Measurements from ENCODE around the gene KRT1.

KRT1 gene

GRCh38 chr12:52659395-52659794 lies 20.8 kb downstream of the KRT1 start:
- no peak for DNase-seq

DNA sequence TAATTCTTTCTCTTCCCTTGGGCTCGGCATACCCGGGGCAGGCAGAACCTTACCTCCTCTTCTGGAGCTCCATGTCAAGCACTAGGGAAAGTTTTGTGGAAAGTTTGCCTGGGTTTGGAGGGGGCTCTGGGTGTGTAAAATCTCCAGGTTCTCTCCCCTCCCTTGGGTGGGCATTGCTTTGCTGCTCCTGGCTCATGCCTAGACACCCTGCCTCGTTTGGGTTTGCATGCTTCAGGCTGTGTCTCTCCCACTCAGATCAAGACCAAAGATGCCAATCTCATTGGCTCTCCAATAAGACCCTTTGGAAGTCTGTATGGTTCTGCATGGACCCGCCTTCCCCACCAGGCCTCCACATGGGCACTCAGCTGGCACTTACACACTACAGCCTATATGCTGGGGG lies 22.0 kb downstream of the KRT1 start:
- DNase-seq = no peak

DNA sequence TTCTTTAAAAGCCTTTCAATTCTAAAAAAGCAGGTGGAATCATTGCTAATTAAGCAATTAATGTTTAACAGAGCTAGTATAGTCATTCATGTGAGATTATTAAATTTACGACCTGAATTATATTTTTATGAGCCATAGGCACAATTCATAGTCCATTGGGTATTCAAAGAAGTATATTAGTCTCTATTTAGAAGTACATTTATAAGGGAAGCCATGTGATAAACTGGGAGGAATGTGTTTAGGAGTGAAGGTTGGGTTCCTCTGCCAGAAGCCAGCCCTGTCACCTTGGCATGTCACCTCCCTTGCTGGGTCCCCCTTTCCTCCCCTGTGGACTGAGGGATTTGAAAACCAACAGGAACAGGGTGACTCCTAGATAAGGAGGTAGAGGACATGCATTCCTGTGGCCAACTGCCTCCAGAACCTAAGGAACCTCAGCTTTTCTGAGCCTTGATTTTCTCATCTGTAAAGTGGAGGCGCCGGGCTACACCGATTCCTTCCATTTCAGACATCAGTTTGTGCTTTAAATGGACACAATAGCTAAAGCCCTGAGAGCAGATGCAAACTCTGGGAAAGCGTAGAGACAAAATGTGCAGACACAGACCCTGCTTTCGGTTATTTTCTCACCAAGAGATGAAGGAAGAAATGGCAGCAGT lies 22.8 kb downstream of the KRT1 start:
- DNase-seq = no peak

- no peak for DNase-seq
Observed at GRCh38 chr12:52656616-52657015, 23.6 kb downstream of the KRT1 start.

DNA sequence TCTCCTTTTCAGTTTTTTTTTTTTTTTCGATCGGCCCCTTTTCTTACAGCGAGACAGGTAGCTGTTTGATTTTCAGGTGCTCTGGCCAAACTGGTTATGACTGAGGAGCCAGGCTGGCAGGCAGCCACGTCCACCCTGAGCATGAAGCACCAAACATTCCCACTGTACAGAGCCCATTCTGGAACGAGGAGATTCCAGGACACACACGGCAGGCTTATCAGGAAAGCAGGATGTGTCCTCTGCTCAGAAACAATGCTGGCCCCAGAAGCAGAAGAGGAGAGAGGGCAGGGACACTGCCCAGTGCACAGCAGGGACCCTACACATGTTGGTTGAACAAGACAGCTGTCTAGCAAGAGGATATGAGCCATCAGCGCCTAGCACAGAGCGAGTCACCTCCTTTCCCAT lies 24.5 kb downstream of the KRT1 start:
- no peak for DNase-seq

- no peak for DNase-seq
Observed at GRCh38 chr12:52655251-52655650, 25.0 kb downstream of the KRT1 start.

DNA sequence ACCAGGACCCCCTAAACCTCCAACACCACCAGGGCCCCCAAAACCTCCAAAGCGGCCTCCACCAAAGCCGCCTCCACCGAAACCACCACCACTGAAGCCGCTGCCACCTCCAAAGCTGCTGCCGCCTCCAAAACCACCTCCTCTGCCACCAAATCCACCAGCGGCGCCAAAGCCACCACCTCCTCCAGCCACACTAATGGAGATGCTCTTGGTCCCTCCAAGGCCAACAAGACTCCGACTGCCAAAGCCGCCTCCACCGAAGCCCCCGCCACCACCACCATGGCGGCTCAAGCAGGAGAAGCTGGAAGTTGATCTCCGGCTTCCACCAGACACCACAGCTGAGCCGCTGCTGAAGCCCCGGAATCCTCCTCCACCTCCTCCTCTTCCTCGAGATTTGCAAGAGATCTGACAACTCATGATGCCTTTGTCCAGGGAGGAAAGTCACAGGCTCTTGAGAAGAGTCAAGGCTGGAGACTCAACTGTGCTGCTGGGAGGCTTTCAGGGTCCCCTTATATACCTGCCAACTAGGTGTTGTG lies 28.4 kb downstream of the KRT1 start, which contains the start of gene KRT2:
Gene KRT2, minus strand, starts transcription at position 486 of the 536 bp plus-strand sequence. Its CDS starts 69 bp downstream, at position 417.
- no peak for DNase-seq

DNA sequence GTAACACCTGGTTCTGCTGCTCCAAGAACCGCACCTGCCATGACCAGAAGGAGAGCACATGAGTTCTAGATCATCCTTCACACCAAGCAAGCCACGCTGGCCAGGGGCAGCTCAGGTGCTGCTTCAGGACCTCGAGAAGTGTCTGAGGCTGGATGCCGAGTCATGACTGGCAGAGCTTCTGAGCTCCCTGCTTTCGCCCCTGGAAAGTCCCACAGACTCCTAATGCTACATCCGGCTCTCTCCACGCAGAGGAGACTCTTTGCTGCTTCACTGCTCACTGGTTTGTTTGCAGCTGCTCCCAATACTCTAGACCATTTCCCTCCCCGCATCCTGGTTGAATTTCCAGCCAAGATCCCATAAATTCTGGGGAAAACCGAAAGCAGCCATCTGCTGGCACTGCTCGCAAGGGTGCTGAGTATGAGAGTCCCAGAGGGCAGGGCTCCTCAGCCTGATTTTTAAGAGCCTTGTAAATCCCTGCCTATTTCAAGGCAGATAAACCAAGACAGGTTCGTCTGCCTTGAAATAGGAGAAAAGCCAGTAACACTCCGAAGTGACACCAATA lies 29.6 kb downstream of the KRT1 start:
- DNase-seq = peak; percentile 47 to 70

- no peak for DNase-seq
Observed at GRCh38 chr12:52649066-52649465, 31.1 kb downstream of the KRT1 start.

DNA sequence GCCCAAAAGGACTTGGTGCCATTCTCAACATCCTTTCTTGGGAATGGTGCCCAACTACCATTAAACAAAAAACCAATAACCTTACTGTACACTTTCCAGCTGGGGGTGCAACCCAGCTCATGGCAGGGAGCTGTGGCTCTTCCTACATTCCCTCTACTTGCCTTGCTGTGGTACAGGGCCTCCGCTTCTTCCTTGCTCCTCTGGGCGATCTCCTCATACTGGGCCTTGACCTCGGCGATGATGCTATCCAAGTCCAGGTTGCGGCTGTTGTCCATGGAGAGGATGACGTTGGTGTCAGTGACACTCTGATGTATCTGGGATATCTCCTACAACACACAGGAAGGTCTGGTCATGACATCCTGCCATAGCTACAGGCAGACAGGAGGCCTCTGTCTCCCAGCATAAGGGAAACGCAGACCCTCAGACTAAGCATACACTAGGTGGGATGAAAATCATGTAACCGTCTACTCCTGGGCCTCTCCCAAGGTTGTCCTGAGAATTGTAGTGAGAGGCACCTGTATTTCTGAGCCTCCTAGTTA lies 32.1 kb downstream of the KRT1 start:
- DNase-seq = no peak

DNA sequence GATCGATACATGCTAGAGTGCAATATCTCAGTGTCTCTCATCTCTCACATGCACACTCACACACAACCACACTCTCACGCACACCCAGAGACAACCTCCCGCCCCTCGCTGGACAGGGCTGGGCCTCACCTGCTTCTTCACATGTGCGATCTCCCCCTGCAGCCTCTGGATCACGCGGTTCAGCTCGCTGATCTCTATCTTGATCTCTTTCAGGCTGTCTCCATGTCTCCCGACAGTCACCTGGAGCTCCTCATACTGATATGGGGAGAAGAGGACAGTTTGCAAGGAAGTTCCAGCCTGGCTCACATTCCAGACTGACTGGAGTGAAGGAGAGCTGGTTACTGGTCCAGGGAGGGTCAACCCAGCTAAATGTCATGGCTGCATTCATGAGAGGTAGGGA lies 32.6 kb downstream of the KRT1 start:
- no peak for DNase-seq

DNA sequence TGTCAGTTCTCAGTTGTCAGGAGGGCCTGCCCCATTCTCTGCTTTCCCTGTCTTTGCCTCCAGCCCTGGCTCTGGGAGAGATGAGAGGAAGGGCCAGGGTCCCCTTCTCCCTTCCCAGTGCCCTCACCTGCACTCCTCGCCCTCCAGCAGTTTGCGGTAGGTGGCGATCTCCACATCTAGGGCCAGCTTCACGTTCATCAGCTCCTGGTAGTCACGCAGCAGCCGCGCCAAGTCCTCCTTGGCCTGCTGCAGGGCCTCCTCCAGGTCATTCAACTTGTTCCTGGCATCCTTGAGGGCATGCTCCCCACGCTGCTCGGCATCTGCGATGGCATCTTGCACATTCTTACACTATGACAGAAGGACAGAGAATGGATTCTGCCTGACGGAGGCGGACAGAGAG lies 33.6 kb downstream of the KRT1 start:
- no peak for DNase-seq

- no peak for DNase-seq
Observed at GRCh38 chr12:52645982-52646381, 34.2 kb downstream of the KRT1 start.

DNA sequence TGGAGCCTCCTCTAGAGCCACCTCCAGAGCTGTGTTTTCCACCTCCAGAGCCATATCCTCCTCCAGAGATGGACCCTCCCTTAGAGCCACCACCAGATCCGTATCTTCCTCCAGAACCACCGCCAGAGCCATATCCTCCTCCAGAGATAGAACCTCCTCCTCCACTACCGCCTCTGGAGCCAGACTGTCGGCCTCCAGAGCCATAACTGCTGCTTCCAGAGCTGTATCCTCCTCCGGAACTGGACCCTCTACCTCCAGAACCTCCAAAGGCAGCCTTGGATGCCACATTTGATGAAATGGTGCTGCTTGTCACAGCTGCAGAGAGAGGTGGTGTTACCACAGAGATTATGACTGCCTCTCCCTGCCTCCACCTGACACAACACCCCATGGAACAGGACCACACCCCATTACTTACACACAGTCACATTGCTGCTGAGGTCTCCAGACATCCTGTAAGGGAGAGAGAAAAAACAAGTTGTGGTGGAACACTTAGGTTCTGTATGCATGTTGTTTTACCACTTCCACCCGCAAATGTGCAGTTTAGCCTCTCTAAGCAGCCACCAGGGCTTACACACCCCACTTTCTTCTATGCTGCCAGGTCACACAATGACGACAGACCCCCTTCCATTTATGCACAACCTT lies 35.0 kb downstream of the KRT1 start:
- DNase-seq = no peak

- no peak for DNase-seq
Observed at GRCh38 chr12:52644078-52644415, 36.2 kb downstream of the KRT1 start.

GRCh38 chr12:52643233-52644077 lies 36.8 kb downstream of the KRT1 start:
- no peak for DNase-seq

DNA sequence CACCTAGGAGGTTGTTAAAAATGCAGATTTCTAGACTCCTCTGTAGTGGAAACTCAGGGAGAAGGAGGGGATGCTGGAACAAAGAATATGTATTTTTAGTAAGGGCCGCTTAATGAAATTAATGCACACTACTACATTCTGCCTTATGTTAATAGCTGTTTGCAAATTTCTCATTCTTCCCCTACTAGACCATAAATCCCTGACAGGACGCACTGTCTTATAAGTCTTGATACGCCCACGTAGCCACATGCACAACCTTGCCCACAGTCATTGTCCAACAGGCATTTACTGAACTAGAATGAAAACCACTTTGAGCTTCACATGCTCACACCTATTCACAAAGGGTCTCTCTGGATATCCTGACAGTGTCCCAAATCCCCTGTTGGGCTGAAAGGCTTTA lies 38.7 kb downstream of the KRT1 start:
- no peak for DNase-seq

GRCh38 chr12:52637299-52637698 lies 42.9 kb downstream of the KRT1 start:
- DNase-seq = no peak

- DNase-seq = peak in 1 of 2 experiments; percentile 54
Observed at GRCh38 chr12:52636592-52637258, 43.5 kb downstream of the KRT1 start.

DNA sequence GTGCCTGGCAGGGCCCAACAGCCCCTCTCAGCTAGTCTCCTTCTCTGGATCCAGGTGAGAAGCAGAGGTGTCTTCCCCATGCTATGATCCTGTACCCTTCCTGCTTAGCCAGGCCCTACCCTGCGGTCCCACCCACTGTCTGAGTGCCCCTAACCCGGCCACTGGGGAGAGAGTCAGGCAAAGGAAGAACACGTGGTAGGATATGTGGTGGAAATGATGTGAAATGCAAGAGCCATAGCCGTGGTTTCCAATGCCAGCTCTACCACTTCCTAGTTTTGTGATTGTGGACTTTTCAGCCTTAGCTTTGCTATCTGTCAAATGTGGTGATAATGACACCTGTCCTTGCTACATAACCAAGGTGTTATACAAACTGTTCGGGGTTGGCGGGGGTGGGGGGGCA lies 44.0 kb downstream of the KRT1 start:
- no peak for DNase-seq

GRCh38 chr12:52634266-52635056 lies 45.7 kb downstream of the KRT1 start:
- no peak for DNase-seq

- no peak for DNase-seq
Observed at GRCh38 chr12:52633383-52633782, 46.8 kb downstream of the KRT1 start.

Data from NCI-H524 (cell line).